ENCODE measurements around the gene KLHL21.
A peak's percentile ranks its signal among the peaks of the same experiment; 100 is the strongest.
"Not testable (repeated sequence)": the region's sequence is repeated elsewhere in the genome, so short reads cannot be mapped to it uniquely, and the experiment has no call there.

Gene KLHL21

GRCh38 chr1:6602669-6603237 is at the start of gene KLHL21:
Gene KLHL21 (minus strand): TSS chr1:6602869. CDS start chr1:6602817, 52 bp downstream.
- peak; percentile 92 for DNase-seq (ENCODE audit: low read depth)

DNA sequence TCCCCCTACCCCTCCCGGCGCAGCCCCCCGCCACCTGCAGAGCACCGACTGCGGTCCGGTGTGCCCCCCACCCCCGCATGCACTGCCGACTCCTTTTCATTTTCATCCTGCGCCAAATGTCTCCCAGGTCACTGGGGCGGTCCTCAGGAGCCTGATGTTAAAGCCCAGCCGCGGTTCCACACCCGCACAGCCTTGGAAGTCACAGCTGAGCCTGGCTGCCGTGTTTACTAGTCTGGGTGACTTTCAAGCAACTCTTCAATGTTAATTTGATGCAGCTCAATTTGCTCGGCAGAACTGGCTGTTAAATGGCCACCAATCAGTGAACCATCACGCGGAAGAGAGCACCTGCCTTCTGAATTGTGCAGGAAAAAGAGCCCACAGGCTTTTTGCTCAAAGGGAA is 49.2 kb upstream of the KLHL21 start:
- no peak for DNase-seq (ENCODE audit: low read depth)

DNA sequence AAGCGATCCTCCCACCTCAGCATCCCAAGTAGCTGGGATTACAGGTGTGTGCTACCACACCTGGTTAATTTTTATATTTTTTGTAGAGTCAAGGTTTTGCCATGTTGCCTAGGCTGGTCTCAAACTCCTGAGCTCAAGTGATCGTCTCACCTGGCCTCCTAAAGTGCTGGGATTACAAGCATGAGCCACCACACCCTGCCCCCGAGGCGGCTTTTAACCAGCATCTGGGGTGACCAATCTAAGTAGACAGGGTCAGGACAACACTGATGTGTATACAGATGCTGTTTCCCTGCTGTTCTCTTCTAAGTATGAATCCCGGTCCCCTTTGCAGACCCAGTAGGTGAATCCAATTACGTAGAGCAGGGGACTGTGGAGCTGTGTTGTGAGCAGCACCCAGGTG is 45.9 kb upstream of the KLHL21 start:
- no peak for DNase-seq (ENCODE audit: low read depth)

DNA sequence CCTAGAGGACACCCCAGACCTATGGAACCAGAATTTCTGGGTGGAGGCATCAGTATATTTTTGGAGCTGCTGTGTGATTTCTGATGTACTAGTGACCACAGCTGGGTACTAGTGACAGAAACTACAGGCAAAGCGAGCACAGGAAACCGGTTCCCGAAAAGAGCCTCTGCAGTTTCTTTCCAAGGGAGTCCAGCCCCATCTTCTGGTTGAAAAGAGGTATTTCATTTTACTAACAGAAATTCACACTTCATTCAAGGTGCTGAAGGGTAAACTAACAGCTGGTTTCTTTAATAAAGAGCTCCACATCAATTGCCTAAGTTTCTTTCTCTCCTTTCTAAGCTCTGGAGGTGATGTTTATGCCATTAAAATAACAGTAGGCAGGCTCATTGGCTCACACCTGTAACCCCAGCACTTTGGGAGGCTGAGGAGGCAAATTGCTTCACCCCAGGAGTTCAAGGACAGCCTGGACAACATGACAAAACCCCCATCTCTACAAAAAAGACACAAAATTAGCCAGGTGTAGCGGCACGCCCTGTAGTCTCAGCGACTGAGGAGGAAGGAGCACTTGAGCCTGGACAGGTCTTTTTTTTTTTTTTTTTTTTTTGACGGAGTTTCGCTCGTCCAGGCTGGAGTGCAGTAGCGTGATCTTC is 44.0 kb upstream of the KLHL21 start:
- DNase-seq (ENCODE audit: low read depth) = no peak

- DNase-seq (ENCODE audit: low read depth) = no peak
Observed at GRCh38 chr1:6645018-6645417, 42.3 kb upstream of the KLHL21 start.

GRCh38 chr1:6640867-6641266 is 38.2 kb upstream of the KLHL21 start:
- not testable (repeated sequence) for DNase-seq (ENCODE audit: low read depth)

DNA sequence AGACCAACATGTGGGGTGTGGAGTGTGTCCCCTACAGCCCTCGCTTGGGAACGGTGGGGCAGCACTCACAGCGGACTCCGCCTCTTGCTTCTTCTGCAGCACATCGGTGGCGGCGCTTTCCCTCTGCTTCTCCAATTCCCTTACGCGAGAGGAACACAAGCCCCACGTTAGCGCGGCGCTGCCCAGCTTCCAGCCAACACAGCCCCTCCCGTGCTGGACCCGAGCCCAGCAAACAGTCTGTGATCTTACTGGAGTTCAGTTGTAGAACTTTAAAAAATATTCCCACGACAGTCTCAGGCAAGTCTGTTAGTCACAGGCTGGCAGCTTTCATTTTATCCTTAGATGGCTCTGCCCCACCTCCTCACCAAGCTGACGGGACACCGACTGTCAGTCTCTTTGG is 35.6 kb upstream of the KLHL21 start:
- no peak for DNase-seq (ENCODE audit: low read depth)

DNA sequence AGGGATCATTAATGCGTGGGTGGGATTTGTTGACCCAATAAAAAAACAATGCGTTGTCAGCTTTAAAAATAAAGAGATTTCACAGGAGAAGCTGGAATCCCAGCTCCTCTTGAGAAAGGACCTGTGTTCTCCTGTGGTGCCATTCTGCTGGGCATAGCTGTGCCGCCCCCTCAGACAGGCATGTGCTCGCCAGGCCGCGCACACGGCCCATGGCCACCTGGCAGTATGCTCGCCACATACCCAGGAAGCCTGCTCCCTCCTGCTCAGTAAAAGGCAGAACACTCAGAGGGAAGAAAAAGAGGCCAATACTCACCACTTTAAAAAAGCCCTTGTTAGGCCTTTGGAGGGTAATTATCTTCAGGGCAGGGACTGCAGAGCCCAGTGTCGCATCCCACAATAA is 35.1 kb upstream of the KLHL21 start:
- no peak for DNase-seq (ENCODE audit: low read depth)

DNA sequence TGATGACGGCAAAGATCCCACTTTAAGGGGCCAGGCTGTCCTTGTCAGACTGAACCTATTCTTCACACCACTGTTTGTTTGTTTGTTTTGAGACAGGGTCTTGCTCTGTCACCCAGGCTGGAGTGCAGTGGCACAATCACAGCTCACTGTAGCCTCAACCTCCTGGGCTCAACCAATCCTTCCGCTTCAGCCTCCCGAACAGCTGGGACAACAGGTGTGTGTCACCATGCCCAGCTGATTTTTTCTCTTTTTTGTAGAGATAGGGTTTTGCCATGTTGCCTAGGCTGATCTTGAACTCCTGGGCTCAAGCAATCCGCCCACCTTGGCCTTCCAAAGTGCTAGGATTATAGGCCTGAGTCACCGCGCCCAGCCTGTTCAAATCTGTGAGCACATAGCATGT is 34.1 kb upstream of the KLHL21 start:
- DNase-seq (ENCODE audit: low read depth) = not testable (repeated sequence)

DNA sequence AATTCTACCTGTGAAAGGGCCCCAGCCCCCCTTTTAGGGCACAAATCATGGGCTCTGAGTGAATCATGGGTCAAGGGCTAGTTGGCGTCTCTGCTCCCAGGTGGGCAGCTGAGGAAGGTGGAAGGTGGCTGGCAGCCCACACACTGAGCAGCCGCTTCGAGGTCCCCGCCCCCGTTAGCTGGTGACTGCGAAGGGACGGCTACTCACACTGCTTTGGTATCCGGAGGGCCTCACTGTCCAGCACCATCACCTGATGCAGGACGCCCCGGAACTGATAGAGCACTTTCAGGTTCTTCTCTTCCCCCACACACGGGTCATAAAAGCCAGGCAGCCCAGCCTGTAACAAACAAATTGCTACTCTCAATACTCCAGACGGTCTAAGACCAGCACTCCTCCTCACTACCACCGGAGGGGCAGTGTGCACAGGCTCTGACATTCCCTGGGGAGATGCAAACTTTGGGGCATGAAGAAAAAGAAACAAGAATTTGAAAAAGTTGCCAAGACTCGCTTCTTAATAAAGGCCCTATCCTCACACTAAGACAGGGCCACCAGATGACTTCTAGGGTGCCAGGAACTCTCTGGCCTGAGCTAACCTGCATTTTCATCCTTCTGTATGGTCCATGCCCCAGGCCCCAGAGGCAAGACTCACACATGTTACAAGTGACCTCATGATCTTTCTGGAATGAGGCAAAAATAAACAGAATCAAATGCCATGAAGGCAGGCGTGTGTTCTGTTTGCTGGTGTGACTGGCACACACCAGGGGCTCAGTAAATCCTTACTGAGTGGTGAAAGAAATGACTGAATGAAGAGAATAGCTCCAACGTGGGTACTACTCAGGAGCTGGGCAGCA is 33.5 kb upstream of the KLHL21 start:
- no peak for DNase-seq (ENCODE audit: low read depth)

GRCh38 chr1:6635161-6635909 is 32.7 kb upstream of the KLHL21 start:
- no peak for DNase-seq (ENCODE audit: low read depth)

DNA sequence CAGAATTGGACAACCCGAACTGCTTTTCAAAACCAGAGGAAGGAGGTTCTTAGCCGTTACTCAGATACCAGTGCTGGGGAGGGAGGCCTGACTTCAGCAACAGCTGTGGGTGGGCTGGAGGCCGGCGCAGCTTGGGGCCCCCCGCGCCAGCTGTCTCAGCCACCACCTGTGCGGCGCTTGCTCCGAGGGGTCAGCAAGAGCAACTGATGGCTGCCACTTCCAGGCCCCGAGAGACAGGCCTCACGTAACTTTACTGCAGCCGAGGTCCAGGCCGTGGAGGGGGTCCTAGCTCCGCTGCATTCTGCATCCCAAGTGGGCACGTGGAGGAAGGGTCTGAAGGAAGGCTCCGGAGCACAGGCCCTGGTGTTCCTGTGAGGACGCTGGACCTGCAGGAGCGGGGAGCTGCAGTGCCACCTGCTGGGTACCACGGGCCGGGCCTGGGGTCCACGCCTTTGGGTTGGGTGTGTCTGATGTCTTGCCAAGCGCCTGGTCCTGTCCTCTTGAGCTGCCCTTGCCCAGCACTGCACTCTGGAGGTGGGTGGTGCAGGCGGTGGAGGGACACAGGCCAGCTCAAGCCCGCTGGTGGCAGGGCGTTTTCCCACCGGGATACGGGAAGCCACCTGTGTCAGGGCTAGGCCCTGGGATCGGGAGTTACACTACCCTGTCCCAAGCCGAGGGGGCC is 31.8 kb upstream of the KLHL21 start:
- peak; percentile 26 for DNase-seq (ENCODE audit: low read depth)

GRCh38 chr1:6632588-6633514 is 30.2 kb upstream of the KLHL21 start:
- no peak for DNase-seq (ENCODE audit: low read depth)

- no peak for DNase-seq (ENCODE audit: low read depth)
Observed at GRCh38 chr1:6631058-6631457, 28.4 kb upstream of the KLHL21 start.

DNA sequence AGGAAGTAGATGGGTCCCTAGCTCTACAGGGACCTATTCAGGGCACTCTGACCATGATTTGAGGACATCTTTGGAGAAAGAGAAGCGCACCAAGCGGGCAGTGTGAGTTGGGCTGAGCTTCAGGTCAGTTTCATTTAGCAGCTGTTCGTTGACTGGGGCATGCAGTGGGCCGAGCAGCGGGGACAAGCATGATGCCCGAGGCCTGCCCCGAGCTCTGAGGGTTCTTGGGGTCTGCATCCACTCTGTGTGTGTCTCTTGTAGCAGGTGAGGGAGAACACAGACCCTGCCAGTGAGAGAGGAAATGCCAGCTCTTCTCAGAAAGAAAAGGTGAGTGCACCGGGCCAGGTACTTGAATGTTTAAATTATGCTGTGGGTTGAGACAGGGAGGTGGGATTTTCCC is 27.4 kb upstream of the KLHL21 start:
- no peak for DNase-seq (ENCODE audit: low read depth)

DNA sequence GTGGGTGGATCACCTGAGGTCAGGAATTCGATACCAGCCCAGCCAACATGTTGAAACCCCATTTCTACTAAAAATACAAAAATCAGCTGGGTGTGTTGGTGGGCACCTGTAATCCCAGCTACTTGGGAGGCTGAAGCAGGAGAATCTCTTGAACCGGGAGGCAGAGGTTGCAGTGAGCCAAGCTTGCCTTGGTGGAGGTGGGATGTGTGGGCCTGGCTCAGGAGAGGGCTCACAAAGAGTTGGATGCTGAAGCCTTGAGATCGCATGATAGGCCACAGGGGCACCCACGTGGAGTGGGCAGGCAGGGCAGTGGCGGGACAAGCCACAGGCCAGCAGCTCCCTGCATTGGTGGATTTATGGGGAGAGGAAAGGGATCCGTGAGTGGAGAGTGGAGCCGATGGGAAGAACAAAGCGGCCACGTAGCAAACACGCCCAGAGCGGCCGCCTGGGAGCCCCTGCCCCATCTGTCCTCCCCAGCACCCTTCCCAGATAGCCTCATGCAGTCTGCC is 26.4 kb upstream of the KLHL21 start:
- no peak for DNase-seq (ENCODE audit: low read depth)

- no peak for DNase-seq (ENCODE audit: low read depth)
Observed at GRCh38 chr1:6627841-6628545, 25.3 kb upstream of the KLHL21 start.

DNA sequence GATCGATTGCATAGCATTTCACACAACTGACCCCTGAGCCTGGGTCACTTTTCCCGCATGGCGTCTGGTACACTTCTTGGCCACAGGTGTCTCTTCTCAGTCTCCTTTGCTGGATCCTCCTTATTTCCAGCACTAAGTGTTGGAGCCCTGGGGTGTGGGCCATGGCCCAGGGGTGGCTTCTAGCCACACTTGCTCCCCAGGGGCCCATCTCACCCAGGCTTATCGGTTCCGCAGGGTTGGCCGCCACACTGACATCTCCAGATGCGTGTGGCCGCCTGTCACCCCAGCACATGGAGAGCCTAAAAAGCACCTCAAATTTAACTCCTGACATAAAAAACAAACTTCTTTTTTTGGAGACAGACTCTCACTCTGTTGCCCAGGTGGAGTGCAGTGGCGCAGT is 24.4 kb upstream of the KLHL21 start:
- no peak for DNase-seq (ENCODE audit: low read depth)

DNA sequence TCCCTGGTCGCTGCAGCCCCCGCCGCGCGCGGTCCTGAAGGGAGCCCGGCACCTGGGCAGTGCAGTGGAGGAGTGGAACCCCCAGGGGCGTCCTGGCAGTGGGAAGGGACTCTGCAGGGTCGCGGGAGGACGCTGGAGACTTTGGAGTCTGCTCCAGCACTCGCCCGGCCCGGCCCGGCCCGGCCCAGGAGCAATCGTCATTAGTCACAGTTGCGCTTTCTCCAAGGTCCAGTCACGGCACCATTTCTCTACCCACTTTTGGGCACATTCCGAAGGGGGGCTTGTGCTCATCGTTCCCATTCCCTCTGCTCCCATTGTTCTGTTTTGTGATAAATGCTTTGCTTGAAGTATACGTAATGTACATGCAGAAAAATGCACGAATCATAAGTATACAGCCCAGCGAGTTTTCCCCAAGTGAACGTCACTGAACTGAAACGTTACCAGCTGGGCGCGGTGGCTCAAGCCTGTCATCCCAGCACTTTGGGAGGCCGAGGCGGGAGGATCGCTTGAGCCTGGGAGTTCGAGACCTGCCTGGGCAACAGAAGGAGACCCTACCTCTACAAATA is 23.0 kb upstream of the KLHL21 start:
- DNase-seq (ENCODE audit: low read depth) = no peak
